GM12878 (cell line): Measurements from ENCODE around the gene TRAPPC6A. TPM values are rescaled to one million over a fixed set of nuclear protein-coding genes. Genes with fewer than 3 reads are reported as not detected.

Experiments used
- ATAC-seq: fragments of 200-7000 bp; cut with Tn5 transposase; 3 replicates; pipeline ENCODE4 v1.9.1; 2020; ENCODE audit warnings: mild to moderate bottlenecking, moderate library complexity
- BruUV-seq: library from RNA; stranded (reverse); fragments of 400-500 nt; replicated peaks from 2 replicates; lab custom pipeline; 2021; lab: Mats Ljungman, UMichigan
- CTCF ChIA-PET: fragments of 300-600 bp; sonication (Branson Sonifier 250); formaldehyde crosslinking; extraction: SDS; loops from one replicate; lab custom pipeline; 2021; ENCODE audit warnings: inconsistent platforms; lab: Yijun Ruan, JAX
- POLR2A ChIA-PET: fragments of 350-600 bp; formaldehyde crosslinking; extraction: SDS; loops from one replicate; lab custom pipeline; 2021; ENCODE audit warnings: inconsistent platforms; lab: Charles Lee
- RAD21 ChIA-PET: fragments of 300-600 bp; sonication (Branson Sonifier 250); formaldehyde crosslinking; loops from one replicate; lab custom pipeline; 2023; ENCODE audit warnings: antibody characterized with exemption; ENCODE audit not compliant: unreplicated experiment; lab: Charles Lee
- SMC1A ChIA-PET: fragments of 300-600 bp; sonication (Branson Sonifier 250); formaldehyde crosslinking; loops from one replicate; lab custom pipeline; 2023; ENCODE audit not compliant: unreplicated experiment, uncharacterized antibody; lab: Charles Lee
- DNase-seq: peaks from one replicate; pipeline ENCODE4 v3.0.0-alpha.2; 2011; ENCODE audit warnings: low read depth, low spot score
- FAIRE-seq: peaks from 3 replicates; lab custom pipeline; 2011; peaks lifted over from hg19 to GRCh38; lab: Jason Lieb, UNC
- H2AFZ ChIP-seq: 2 replicates; pipeline ENCODE4 v1.6.0; 2011; ENCODE audit warnings: low read depth, low read length, control low read depth; ENCODE audit not compliant: control insufficient read depth
- H3K27ac ChIP-seq: 2 replicates; pipeline ENCODE4 v1.5.1; 2011; ENCODE audit warnings: control low read depth; ENCODE audit not compliant: control insufficient read depth, insufficient read depth
- H3K27me3 ChIP-seq, 2 experiments: replicated peaks in 1 of 2; 2 replicates each; pipeline versions ENCODE4 v1.6.0 to v1.6.1; 2011; ENCODE audit warnings: low read length in 1 of 2; ENCODE audit not compliant: control insufficient read depth in 2 of 2, insufficient read depth in 2 of 2
- H3K36me3 ChIP-seq, 2 experiments: 2 replicates each; pipeline ENCODE4 v1.5.1; 2011; ENCODE audit warnings: low read length in 1 of 2; ENCODE audit not compliant: control insufficient read depth in 2 of 2, insufficient read depth in 2 of 2
- H3K4me1 ChIP-seq: 2 replicates; pipeline ENCODE4 v1.6.1; 2011; ENCODE audit warnings: mild to moderate bottlenecking, low read length, moderate library complexity, mixed read lengths; ENCODE audit not compliant: control insufficient read depth, insufficient read depth
- H3K4me2 ChIP-seq: 2 replicates; pipeline ENCODE4 v1.6.0; 2011; ENCODE audit warnings: control low read depth; ENCODE audit not compliant: control insufficient read depth, insufficient read depth
- H3K4me3 ChIP-seq: fragments of 200-600 bp; sonication (generic); 2 replicates; pipeline ENCODE4 v1.5.1; 2016
- H3K79me2 ChIP-seq: 2 replicates; pipeline ENCODE4 v1.6.0; 2011; ENCODE audit warnings: low read length; ENCODE audit not compliant: control insufficient read depth, insufficient read depth
- H3K9ac ChIP-seq: 2 replicates; pipeline ENCODE4 v1.8.0; 2011; ENCODE audit warnings: low read length, control low read depth, mixed read lengths; ENCODE audit not compliant: control insufficient read depth, insufficient read depth
- H3K9me3 ChIP-seq: replicated peaks from 3 replicates; pipeline ENCODE4 v1.5.1; 2011; ENCODE audit warnings: mild to moderate bottlenecking, low read length; ENCODE audit not compliant: control insufficient read depth, insufficient read depth
- H4K20me1 ChIP-seq: 2 replicates; pipeline ENCODE4 v1.6.0; 2011; ENCODE audit not compliant: control insufficient read depth, insufficient read depth
- IKZF1 ChIP-seq: fragments of 450-650 bp; conservative IDR thresholded peaks from 2 replicates; pipeline ENCODE4 v1.6.1; 2017; ENCODE audit warnings: antibody characterized with exemption, mild to moderate bottlenecking
- JUNB ChIP-seq: IDR thresholded peaks from 2 replicates; pipeline ENCODE4 v1.6.1; 2016; ENCODE audit warnings: antibody characterized with exemption, mild to moderate bottlenecking
- NBN ChIP-seq: fragments of 450-650 bp; IDR thresholded peaks from 2 replicates; pipeline ENCODE4 v1.6.1; 2016
- NR2C1 ChIP-seq: fragments of 450-650 bp; IDR thresholded peaks from 2 replicates; pipeline ENCODE4 v1.6.1; 2017; ENCODE audit warnings: antibody characterized with exemption, mild to moderate bottlenecking, moderate library complexity
- POLR2A ChIP-seq: IDR thresholded peaks from 2 replicates; pipeline ENCODE4 v1.6.1; 2011; ENCODE audit warnings: low read depth, mild to moderate bottlenecking, low read length
- POLR2AphosphoS5 ChIP-seq: IDR thresholded peaks from 2 replicates; pipeline ENCODE4 v1.6.1; 2011; ENCODE audit warnings: mild to moderate bottlenecking, low read length, inconsistent platforms
- USF2 ChIP-seq: IDR thresholded peaks from 2 replicates; pipeline ENCODE4 v1.6.1; 2011; ENCODE audit warnings: low read depth, low read length, improper control_type of control experiment, borderline replicate concordance
- ZZZ3 ChIP-seq: IDR thresholded peaks from 2 replicates; pipeline ENCODE4 v1.6.1; 2011; ENCODE audit warnings: low read depth; ENCODE audit not compliant: control insufficient read depth, insufficient read length
- WGBS: methylation state at CpG from one replicate; pipeline ENCODE4 v1.1.6; 2016; ENCODE audit warnings: low lambda C conversion rate; ENCODE audit not compliant: insufficient replicate concordance, insufficient coverage; ENCODE audit errors: missing lambda C conversion rate; 5-methylcytosine and 5-hydroxymethylcytosine counted together
- in situ Hi-C: fragments of 300-500 bp; cut with MboI; formaldehyde crosslinking; loops from 9 replicates; pipeline ENCODE4 v1.14.3; 2018; ENCODE audit warnings: mixed read lengths
- intact Hi-C: fragments of 100-400 bp; cut with micrococcal nuclease; formaldehyde crosslinking; loops from one replicate; pipeline ENCODE4 v1.14.2; 2022; ENCODE audit not compliant: unreplicated experiment
- polyA plus RNA-seq, 11 experiments: library from polyadenylated mRNA; depleted of rRNA in 4 of 11; unstranded in 6 of 11; stranded (reverse) in 5 of 11; fragments of >200 nt; fragmentation: Nextera tagmentation in 4 of 11; fragmentation: Illumina TruSeq in 1 of 11; extraction: Ambion mirVana in 4 of 11; extraction: Trizol in 1 of 11; gene quantifications; 1 replicate in 1 of 11; 2 replicates in 10 of 11; pipeline versions ENCODE4 v1.2.1 to v1.2.3, GENCODE V29; 2011 to 2016; ENCODE audit warnings: inconsistent platforms in 2 of 11, missing spikeins in 2 of 11, low read depth in 1 of 11
- total RNA-seq, 4 experiments: library from RNA; depleted of rRNA in 3 of 4; stranded (reverse); fragments of >200 nt in 3 of 4; fragmentation: Illumina TruSeq in 1 of 4; extraction: Trizol in 1 of 4; gene quantifications; 2 replicates each; pipeline versions ENCODE4 v1.2.1 to v1.2.3, GENCODE V29; 2013 to 2021

The TRAPPC6A gene
- total and polyA plus RNA-seq, 10 of the 15 experiments (the other 5 are each of a cell fraction or from before 2014, with no cell fraction given), result 1.8 to 83.9 (median 35.8) TPM

- Histone ChIP-seq H3K79me2 (no peaks in the 10 kb centered on the region), H2AFZ (no peak overlapping the region), H3K4me1 (no peaks in the 10 kb centered on the region), H3K9ac (no peak overlapping the region), H3K27me3 (no peaks in the 10 kb centered on the region), H4K20me1 (no peaks in the 10 kb centered on the region), H3K27ac (no peak overlapping the region), H3K36me3 (peaks cover 0 to 27% of the 10 kb centered on the region in 2 experiments; a peak in 3 of 4 replicates), H3K9me3 (no peaks in the 10 kb centered on the region), H3K4me3 (no peak overlapping the region), H3K4me2 (no peak overlapping the region)
- in situ Hi-C loops, result no loop called here
- WGBS, result over 99% methylated on average over 13 of the region's 13 CpGs
- ChIA-PET RAD21 (no interaction called here), POLR2A (no interaction called here), CTCF (interaction anchor here (0.9 kb wide), 1 partner anchor 18 kb away, joined by 4 read pairs; no protein-coding TSS in a partner anchor), SMC1A (no interaction called here)
- intact Hi-C loops, result no loop called here
- DNase-seq (no peak), FAIRE-seq (no peak), ATAC-seq (no peak)
- TF ChIP-seq JUNB (no peak), NBN (no peak), USF2 (no peak), POLR2AphosphoS5 (no peak), ZZZ3 (no peak), NR2C1 (no peak), IKZF1 (no peak), POLR2A (no peak)
- BruUV-seq, result no TSS peak
Observed at GRCh38 chr19:45146251-45146650, 31.8 kb downstream of the TRAPPC6A start.
